CD4-positive, alpha-beta T cell treated with Interleukin-21 for 1 hour (primary cell): ENCODE results near the gene DAP.

Experiments used
- DNase-seq: peaks from one replicate; pipeline ENCODE4 v3.0.0-alpha.2; 2020

Gene DAP

DNA sequence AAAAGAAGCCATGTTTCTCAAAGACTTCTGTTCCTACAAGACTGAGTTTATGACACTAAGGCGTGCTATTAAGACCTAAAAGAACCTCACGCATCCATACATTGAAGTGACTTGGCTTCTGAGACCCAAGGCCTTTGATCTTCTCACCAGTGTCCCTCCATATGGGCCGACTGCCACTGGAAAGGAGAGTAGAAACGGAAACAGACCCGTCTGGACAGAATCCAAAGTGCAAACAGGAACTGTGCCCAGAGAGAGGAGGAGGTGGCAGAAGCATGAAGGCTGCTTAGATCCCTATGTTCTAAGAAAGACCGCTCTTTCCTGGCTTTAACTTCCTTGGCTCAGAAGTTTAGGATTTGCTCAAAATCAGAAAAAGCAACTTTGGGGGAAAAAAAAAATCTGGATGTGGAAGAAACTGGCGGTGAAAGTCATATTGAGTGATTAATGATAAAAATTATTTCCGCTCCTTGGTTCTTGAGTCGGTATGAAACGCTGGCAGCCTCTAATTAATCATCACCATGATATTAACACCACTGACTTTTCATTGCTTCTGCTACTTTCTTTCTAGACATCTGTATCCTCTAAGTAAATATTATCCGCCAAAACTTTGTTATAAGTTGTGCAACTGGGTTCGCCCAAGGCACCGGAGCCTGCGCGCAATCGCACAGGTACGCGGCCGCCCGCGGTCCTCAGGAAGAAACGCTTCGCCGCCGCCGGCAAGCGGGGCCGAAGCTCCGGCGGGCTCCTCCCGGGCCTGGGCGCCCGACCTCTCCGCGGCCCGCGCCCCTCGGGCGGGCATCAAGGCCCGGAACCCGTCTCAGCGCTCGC is 726 bp downstream of the DAP start:
- DNase-seq, result peak; percentile 17

- DNase-seq, result no peak
These were observed 1.9 kb downstream of the DAP start for GRCh38 chr5:10759111-10759510.

DNA sequence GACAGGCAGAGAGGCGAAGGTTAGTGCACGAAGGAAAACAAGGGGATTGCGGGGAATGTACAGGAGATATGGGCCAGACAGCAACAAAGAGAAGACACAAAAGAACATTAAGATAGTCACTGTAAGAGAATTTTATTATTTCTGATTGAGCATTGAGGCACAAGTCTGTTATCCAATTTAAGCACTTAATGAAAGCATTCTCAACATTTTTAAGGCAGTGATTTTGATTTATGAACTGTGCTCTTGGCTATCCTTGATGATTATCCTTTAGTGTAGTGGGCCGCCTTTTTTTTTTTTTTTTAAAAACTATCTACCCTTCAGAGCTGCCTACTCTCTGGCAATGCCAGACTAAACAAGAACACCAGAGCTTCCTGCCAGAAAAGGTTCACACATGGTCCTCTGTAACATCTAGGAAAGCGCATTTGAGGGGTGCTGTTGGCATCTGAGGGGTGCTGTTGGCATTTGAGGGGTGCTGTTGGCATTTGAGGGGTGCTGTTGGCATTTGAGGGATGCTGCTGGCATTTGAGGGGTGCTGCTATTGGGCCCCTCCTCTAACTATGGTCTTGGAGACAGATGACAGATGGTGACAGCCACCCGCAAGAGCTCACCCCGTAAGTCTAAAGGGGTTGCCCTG is 3.0 kb downstream of the DAP start:
- DNase-seq, result no peak

DNA sequence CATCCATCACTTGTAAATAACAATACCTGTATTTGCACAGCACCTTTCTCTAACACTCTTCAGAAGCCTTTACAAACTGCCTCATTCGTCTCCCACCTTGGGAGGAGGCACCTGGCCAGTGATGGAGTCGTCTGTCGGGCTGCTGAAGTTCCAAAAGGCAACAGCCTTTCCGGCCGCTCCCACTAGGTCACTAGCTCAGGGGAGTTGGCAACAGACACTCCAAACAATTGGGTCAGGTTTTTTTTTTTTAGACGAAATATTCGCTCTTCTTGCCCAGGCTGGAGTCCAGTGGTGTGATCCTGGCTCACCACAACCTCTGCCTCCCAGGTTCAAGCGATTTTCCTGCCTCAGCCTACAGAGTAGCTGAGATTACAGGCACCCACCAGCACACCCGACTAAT is 4.0 kb downstream of the DAP start:
- DNase-seq, result no peak

- DNase-seq, result no peak
These were observed 4.5 kb downstream of the DAP start for GRCh38 chr5:10756549-10756948.

DNA sequence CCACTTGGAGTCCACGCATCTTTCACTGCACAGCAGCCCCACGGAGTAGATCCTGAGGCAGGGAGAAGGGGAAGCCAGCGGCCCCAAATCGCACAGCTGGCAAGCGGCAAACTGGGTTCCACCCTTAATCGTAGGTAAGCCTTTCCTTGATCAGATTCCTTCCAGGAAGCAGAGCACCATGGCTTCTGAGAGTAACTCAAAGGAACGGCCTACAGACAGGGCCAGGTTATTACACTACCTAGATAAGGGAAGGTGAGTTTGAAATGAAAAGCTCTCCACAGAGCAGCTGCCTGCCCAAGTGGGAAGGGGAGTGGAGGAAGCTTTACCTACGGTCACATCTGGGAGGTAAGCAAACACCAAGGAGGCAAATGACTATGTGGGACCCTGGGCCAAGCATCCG is 7.9 kb downstream of the DAP start:
- no peak for DNase-seq

DNA sequence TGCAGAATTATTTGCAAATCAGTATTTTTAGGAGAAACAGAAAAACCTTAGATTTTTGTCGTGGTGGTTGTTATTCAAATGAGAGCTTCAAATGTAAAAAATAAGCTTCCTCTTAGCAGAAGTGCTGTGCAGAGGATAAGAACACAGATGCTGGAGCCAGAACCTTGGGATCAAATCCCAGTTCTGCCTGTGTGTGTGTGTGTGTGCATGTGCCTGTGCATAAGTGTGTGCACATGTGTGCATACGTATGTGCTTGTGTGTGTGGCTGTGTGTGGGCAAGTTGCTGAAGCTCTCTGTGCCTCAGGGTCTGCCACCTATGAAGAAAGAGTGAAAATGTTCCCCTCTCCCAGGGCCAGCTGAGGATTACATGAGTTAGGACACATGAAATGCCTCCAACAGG is 8.6 kb downstream of the DAP start:
- DNase-seq, result no peak

DNA sequence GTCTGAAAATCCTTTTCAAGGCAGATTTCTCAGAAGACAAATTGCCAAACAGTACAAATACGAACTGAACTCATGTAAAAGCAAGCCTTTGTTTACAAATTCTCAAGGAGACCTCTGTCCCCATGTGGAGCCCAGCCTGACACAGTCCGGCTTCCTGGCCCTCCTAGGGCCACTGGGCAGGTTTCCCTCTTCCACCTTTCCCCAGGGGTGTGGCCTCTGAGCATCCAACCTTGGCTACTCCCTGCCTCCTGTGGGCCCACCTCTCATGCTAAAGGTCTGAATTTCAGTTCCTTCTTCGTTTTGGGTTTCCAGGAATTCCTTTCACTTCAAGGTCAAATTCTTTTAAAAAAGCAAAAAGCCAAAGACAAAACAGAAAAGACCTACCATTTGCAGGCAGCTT is 10.1 kb downstream of the DAP start:
- no peak for DNase-seq

- no peak for DNase-seq
These were observed 13.1 kb downstream of the DAP start for GRCh38 chr5:10747678-10748622.

- DNase-seq, result no peak
These were observed 14.3 kb downstream of the DAP start for GRCh38 chr5:10746711-10747110.

DNA sequence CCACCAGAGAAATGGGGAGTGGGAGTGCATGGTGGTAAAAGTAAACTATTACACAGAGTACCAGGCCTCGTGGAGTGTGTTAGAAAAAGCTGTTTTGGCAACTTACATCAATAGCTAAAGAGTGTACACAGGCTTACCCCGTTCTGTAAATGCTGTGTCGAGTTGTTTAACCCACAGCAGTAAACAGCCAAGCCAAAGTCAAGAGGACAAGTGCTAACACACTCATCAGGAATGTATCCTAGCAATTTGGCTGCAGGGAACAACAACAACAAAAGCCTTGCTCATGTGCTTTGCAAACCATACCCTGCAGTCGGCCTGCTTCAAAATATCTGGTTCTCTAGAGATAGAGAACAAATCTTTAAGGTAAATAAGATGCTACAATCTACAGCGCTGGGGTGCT is 15.9 kb downstream of the DAP start:
- no peak for DNase-seq

GRCh38 chr5:10744681-10745080 is 16.4 kb downstream of the DAP start:
- no peak for DNase-seq

- no peak for DNase-seq
These were observed 17.1 kb downstream of the DAP start for GRCh38 chr5:10743951-10744350.

DNA sequence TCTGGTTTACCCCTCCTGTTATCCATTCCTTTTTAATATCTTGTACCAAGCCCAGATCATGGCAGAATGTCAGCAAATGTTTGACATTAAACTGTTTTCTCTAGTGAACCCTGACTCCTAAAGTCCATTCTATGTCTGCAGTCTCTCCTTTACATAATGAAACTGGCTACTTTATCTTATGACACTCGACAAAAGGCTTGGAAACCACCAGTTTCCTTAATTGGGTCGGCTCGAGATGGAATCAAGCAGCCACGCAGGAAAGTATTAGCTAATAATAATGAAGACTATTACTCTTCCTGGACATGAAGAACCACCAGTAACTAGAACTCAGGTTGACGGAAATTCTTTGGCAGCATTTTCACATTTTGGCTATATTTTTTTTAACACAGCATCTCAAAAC is 17.5 kb downstream of the DAP start:
- no peak for DNase-seq

DNA sequence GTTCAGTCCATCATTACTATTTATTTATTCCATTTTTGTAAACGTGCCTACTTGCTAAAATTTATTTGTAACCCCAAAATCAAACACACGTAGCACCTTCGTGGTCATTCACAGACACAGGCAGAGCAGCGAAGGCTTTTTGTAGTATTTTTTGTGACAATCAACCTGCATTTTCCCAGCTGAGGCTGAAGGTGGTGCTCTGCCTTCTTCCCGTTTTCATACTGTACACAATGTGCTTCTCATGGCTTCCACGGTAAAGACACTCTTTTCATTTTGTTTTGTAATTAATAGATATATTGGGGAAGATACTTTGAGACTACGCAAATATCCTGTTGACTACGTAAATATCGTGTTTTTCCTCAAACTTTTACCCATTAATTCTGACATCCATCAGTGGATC is 19.4 kb downstream of the DAP start:
- no peak for DNase-seq

DNA sequence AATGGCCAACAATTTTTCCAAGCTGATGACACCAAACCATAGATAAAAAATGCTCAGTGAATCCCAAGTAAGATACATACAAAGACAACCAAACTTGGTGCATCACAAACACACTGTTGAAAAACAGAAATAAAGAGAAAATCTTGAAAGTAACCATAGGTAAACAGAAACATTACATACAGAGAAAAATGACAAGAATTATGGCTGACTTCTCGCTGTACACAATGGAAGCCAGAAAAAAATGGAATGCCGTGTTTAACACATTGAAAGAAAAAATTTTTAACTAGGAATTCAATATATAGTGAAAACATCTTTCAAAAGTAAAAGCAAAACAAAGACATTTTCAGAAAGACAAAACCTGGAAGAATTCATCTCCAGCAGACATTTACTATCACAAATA is 20.6 kb downstream of the DAP start:
- DNase-seq, result no peak

DNA sequence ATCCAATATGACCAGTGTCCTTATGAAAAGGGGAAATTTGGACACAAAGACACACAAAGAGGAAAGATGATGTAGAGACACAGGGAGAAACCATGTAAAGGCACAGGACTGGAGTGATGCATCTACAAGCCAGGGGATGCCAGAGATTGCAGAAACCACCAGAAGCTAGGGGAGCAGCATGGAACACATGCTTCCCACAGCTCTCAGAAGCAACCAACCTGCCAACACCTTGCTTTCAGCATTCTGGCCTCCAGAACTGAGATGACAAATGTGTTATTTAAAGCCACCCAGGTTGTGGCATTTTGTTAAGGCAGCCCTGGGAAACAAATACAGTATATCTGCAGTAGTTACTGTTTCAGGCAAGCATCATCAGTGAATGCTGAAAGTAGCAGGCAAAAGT is 23.2 kb downstream of the DAP start:
- no peak for DNase-seq

DNA sequence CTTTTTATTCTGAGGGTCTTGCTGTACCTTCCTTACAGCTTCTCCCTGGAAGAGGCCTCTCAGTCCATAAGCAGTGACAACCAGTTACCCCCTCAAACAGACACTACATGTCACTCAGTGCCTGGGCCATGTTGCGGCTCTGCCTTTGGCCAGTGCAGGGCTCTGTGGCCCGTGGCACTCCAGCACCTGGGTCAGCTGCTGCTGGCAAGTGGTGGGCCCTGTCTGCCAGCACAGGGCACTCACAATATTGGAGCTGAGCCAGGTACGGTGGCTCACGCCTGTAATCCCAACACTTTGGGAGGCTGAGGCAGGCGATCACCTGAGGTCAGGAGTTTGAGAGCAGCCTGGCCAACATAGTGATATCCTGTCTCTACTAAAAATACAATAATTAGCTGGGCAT is 24.2 kb downstream of the DAP start:
- no peak for DNase-seq

DNA sequence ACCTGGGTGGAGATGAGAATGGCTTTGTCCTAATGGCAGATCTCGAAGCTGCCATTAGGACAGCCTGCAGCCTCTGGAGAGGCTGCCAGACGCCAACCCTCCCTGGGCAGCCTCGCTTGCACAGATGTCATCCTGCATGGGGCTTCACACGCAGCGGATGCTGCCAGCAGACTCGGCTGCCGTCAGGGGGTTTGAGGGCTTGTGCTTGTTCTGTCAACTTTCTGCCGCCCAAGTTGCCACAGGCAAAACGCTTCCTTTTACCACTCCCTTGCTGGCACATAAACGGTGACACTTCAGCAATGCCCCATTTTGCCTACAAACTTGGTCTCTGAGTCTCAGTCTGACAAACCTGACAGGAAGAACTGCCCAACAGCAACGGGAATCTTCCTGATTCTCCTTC is 24.7 kb downstream of the DAP start:
- no peak for DNase-seq

DNA sequence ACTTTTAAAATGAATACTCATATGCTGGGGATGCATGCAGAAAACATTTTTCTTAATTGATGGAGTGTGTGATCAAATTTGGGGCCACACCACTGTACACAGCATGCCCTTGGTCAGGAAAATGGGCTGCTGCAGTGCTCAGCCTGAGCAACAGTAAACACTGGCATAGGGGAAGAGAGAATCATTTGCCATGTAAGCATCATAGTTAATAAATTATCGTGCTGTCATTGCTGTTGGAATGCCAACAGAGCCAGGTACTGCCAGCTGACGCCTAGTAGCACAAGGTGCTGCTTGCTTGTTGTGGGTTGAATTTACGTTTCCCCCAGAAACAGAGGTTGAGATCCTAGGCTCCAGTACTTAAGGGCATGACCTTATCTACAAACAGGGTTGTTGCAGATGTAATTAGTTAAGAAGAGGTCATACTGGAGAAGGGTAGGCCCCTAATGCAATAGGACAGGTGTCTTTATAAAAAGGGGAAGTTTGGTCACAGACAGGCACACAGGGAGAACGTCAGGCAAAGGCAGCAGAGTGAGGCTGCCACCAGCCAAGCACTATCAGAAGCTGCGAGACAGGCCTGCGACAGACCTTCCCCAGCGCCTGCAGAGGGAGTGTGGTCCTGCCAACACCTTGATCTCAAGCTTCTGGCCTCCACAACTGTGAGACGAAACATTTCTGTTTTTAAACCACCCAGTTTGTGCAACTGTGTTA is 25.3 kb downstream of the DAP start:
- no peak for DNase-seq

- no peak for DNase-seq
These were observed 26.1 kb downstream of the DAP start for GRCh38 chr5:10734832-10735523.

DNA sequence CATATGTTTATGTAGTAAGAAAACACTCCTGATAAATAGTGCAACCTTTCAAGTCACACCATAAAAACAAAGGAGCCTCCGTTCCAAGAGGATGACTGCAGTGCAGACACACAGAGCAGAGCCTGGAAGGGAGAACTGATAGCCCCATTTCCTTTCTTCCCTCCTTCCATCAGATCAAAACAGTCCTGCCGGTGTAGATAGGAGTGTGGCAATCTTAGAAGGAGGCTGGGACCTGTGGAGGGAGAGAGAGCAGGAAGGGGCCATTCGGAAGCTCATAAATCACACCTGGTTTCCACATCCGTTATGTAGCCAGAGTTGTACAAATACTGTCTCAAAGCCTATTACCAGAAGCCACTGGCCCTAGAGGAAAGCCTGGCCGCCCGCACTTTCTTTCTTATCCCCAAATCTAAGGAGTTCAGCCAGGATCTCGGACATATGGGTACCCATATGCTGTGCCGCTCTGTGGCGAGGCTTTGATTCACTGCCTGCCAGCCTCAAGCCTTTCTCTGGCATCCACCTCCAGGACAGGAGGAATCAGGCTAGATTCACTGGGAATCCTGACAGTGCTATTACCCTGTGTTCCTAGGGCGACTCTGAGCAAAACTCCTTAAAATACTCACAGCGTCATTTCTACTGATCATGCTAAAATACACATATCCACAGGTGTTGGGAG is 26.9 kb downstream of the DAP start:
- DNase-seq, result no peak
